Fibroblast of pulmonary artery (primary cell): ENCODE results near the gene PSMC3IP.

Experiments used
- DNase-seq: peaks from one replicate; pipeline ENCODE4 v3.0.0-alpha.2; 2010; ENCODE audit warnings: low read depth
- H3K4me3 ChIP-seq: replicated peaks from 2 replicates; pipeline ENCODE4 v1.5.1; 2011; ENCODE audit warnings: low read depth, mild to moderate bottlenecking, control low read depth, low read length, moderate library complexity
- CTCF ChIP-seq: IDR thresholded peaks from 2 replicates; pipeline ENCODE4 v1.5.1; 2011; ENCODE audit warnings: mild to moderate bottlenecking, control low read depth, low read length, inconsistent platforms; ENCODE audit errors: missing control alignments

PSMC3IP gene

GRCh38 chr17:42603318-42603717 lies 25.8 kb upstream of the PSMC3IP start:
- DNase-seq: no peak
- no peak for TF ChIP-seq CTCF
- no peak overlapping the region for H3K4me3 ChIP-seq

DNA sequence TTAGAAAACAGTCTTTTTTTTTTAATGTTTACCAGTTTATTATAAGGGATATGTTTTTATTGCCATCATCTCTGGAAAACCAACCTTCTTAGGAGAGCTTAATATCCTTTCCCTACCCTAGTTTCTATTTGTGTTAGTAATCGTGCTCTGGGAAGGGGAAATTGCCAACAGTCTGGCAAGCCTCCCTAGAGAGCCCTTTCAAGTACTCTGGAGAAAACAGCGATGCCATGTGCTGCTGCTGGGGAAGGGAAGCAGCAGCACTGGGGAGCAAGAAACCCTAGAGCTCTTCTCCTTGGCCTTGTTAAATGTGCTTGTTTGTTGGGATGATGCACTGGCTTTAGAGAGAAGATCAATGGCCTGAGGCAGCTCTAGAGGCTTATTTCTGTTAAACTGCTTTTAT lies 21.4 kb upstream of the PSMC3IP start:
- DNase-seq: no peak
- no peak overlapping the region for H3K4me3 ChIP-seq
- no peak for TF ChIP-seq CTCF

DNA sequence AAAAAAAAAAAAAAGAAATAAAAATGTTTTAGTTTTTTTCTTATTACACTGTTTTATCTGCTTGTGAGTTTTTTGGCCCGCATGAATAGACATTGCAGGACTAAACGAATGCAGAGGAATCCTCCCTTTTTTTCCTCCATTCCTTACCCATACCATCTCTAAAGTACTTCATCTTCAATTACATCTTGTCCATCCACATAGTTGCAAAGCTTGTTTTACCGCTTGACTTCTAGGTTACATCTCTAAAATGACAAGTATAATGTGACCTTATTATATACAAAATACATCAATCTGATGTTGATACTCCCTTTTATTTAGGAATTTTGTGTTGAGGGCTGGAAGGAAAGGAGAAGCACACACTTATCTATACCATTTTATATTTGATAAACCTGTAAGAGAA lies 18.9 kb upstream of the PSMC3IP start:
- no peak overlapping the region for H3K4me3 ChIP-seq
- DNase-seq: no peak
- no peak for TF ChIP-seq CTCF

- DNase-seq: no peak
- H3K4me3 ChIP-seq: no peak overlapping the region
- no peak for TF ChIP-seq CTCF
Measured at GRCh38 chr17:42591411-42591810, 13.9 kb upstream of the PSMC3IP start.

DNA sequence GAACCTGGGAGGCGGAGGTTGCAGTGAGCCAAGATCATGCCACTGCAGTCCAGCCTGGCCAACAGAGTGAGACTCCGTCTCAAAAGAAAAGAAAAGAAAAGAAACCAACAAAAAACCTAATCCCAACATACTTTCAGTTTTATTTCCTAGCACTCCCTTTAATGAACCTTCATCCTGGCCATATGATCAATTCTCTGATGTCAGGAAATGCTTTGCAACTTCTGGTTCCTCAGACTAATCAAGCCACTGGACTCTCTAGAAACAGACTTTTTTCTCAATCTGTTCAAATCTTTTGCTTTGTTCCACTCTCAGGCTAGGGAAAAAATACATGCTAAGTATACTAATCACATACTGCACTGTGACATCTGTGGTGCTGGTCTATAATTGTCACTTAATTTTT lies 13.4 kb upstream of the PSMC3IP start:
- TF ChIP-seq CTCF: no peak
- no peak overlapping the region for H3K4me3 ChIP-seq
- no peak for DNase-seq

DNA sequence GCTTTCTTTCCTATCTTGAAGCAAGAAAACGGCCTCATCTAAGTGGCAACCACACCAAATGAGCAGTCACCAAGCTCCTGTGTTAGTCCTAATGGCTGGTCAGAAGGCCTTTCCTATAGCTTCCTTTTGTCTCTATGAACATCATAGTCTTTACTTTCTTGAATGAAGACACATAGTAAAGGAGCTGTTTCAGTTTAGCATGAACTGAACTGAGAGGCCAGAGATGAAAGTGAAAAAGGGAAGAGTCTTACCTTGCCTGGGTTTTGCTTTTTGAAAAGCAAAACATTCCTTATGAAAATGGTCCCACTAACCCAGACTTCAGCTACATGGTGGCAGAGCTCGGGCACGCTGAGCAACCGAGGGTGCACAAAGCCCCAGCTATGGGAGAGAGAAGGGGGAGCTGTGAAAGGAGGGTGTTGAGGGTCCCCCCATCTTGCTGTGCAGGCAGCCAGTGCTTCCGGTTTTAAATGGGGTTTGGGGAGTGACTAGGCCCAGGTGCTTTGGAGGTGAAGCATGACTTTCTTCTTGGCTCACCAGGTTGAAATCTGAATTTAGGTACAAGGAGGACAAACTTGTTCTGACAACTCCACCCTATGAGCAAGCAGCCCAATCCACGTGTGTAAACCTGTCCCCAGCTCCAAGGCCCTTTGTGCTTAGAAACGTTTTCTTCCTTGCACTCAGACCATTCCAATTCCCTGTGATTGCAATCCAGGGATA lies 9.1 kb upstream of the PSMC3IP start:
- DNase-seq: no peak
- no peak overlapping the region for H3K4me3 ChIP-seq
- TF ChIP-seq CTCF: no peak

- no peak overlapping the region for H3K4me3 ChIP-seq
- no peak for TF ChIP-seq CTCF
- DNase-seq: peak; percentile 36
Measured at GRCh38 chr17:42585353-42585752, 7.8 kb upstream of the PSMC3IP start.
